K562 (cell line): Measurements from ENCODE around the gene MAN2A1. TPM values are rescaled to one million over a fixed set of nuclear protein-coding genes. Genes with fewer than 3 reads are reported as not detected.

Source experiments
- ATAC-seq: fragments of 200-7000 bp; cut with Tn5 transposase; 3 replicates; pipeline ENCODE4 v1.9.1; 2020; ENCODE audit warnings: moderate library complexity
- BruUV-seq: library from RNA; stranded (reverse); fragments of 400-500 nt; replicated peaks from 2 replicates; lab custom pipeline; 2021; lab: Mats Ljungman, UMichigan
- CTCF ChIA-PET: fragments of 300-600 bp; formaldehyde crosslinking; extraction: SDS; loops from one replicate; lab custom pipeline; 2021; ENCODE audit warnings: low intra/inter-chr PET ratio; lab: Yijun Ruan, JAX
- POLR2A ChIA-PET: fragments of 300-600, 350-650 bp; sonication (Branson Sonifier 250); formaldehyde crosslinking; extraction: SDS; loops from one replicate; lab custom pipeline; 2021; ENCODE audit warnings: antibody characterized with exemption, inconsistent platforms; lab: Yijun Ruan, JAX
- DNase-seq, 4 experiments: peaks; one replicate each; pipeline versions ENCODE4 v3.0.0 to v3.0.0-alpha.2; 2011 to 2018; ENCODE audit warnings: low spot score in 3 of 4, mixed read lengths in 3 of 4; ENCODE audit errors: extremely low read depth in 1 of 4
- FAIRE-seq: peaks from 2 replicates; lab custom pipeline; 2011; peaks lifted over from hg19 to GRCh38; lab: Jason Lieb, UNC
- H2AFZ ChIP-seq: 2 replicates; pipeline ENCODE4 v1.6.0; 2011; ENCODE audit warnings: low read depth, low read length, control low read depth, inconsistent platforms
- H3K27ac ChIP-seq: fragments of 200-600 bp; 3 replicates; pipeline ENCODE4 v1.8.0; 2011; ENCODE audit warnings: low read depth, mild to moderate bottlenecking, control low read depth, inconsistent platforms, low read length, moderate library complexity, mixed read lengths; ENCODE audit errors: extremely low read depth
- H3K27me3 ChIP-seq, 2 experiments: fragments of 300-600 bp in 1 of 2; 2 replicates in 1 of 2; 3 replicates in 1 of 2; pipeline versions ENCODE4 v1.6.0 to v1.8.0; 2011; ENCODE audit warnings: inconsistent platforms in 2 of 2, low read length in 2 of 2, mild to moderate bottlenecking in 1 of 2, mixed read lengths in 1 of 2, moderate library complexity in 1 of 2; ENCODE audit not compliant: control insufficient read depth in 2 of 2, insufficient read depth in 2 of 2
- H3K36me3 ChIP-seq: fragments of 300-600 bp; 3 replicates; pipeline ENCODE4 v1.8.0; 2011; ENCODE audit warnings: mild to moderate bottlenecking, low read length, inconsistent platforms; ENCODE audit not compliant: control insufficient read depth, insufficient read depth
- H3K4me1 ChIP-seq, 2 experiments: fragments of 200-600 bp in 1 of 2; replicated peaks in 1 of 2; 2 replicates in 1 of 2; 3 replicates in 1 of 2; pipeline versions ENCODE4 v1.5.1 to v1.8.0; 2011; ENCODE audit warnings: inconsistent platforms in 2 of 2, low read length in 2 of 2, mild to moderate bottlenecking in 1 of 2, mixed read lengths in 1 of 2, moderate library complexity in 1 of 2; ENCODE audit not compliant: control insufficient read depth in 2 of 2, insufficient read depth in 2 of 2
- H3K4me2 ChIP-seq: 2 replicates; pipeline ENCODE4 v1.6.1; 2011; ENCODE audit warnings: low read length, control low read depth, inconsistent platforms, mixed read lengths; ENCODE audit not compliant: insufficient read depth
- H3K4me3 ChIP-seq: fragments of 200-600 bp; sonication (generic), shearing (Covaris generic); 2 replicates; pipeline ENCODE4 v1.5.1; 2016; ENCODE audit warnings: control low read depth, inconsistent platforms
- H3K79me2 ChIP-seq: fragments of 200-600 bp; 3 replicates; pipeline ENCODE4 v1.8.0; 2011; ENCODE audit warnings: low read length, inconsistent platforms; ENCODE audit not compliant: control insufficient read depth, insufficient read depth
- H3K9ac ChIP-seq, 2 experiments: 2 replicates each; pipeline versions ENCODE4 v1.6.0 to v1.6.1; 2011; ENCODE audit warnings: low read depth in 2 of 2, low read length in 2 of 2, control low read depth in 1 of 2, inconsistent platforms in 1 of 2, mild to moderate bottlenecking in 1 of 2, mixed read lengths in 1 of 2; ENCODE audit not compliant: insufficient read depth in 1 of 2
- H3K9me1 ChIP-seq: one replicate; pipeline ENCODE4 v1.6.0; 2011; ENCODE audit warnings: inconsistent platforms, mild to moderate bottlenecking, low read length, moderate library complexity; ENCODE audit not compliant: control insufficient read depth, insufficient read depth
- H3K9me3 ChIP-seq: replicated peaks from 2 replicates; pipeline ENCODE4 v1.5.1; 2011; ENCODE audit warnings: low read depth, low read length, inconsistent platforms; ENCODE audit not compliant: control insufficient read depth, insufficient read depth
- H4K20me1 ChIP-seq: replicated peaks from 2 replicates; pipeline ENCODE4 v1.6.1; 2011; ENCODE audit warnings: low read length, inconsistent platforms, mixed read lengths; ENCODE audit not compliant: control insufficient read depth, insufficient read depth
- ARID2 ChIP-seq: fragments of 450-650 bp; IDR thresholded peaks from 2 replicates; pipeline ENCODE4 v1.6.1; 2017; ENCODE audit warnings: antibody characterized with exemption, mild to moderate bottlenecking
- BRD9 ChIP-seq: fragments of 450-650 bp; IDR thresholded peaks from 2 replicates; pipeline ENCODE4 v1.6.1; 2018; ENCODE audit warnings: low read depth; ENCODE audit not compliant: partially characterized antibody
- FOS ChIP-seq: IDR thresholded peaks from 3 replicates; pipeline ENCODE4 v1.6.1; 2011; ENCODE audit not compliant: insufficient read length; ENCODE audit errors: extremely low read depth
- GATAD2B ChIP-seq: fragments of 450-650 bp; IDR thresholded peaks from 2 replicates; pipeline ENCODE4 v1.6.1; 2017; ENCODE audit warnings: mild to moderate bottlenecking, borderline replicate concordance
- ILF3 ChIP-seq: fragments of 450-650 bp; IDR thresholded peaks from 2 replicates; pipeline ENCODE4 v1.6.1; 2018; ENCODE audit warnings: antibody characterized with exemption, mild to moderate bottlenecking, moderate library complexity, borderline replicate concordance
- PHF8 ChIP-seq: fragments of 200-600 bp; sonication (generic); IDR thresholded peaks from 2 replicates; pipeline ENCODE4 v1.6.1; 2012; ENCODE audit warnings: mixed run types, mild to moderate bottlenecking, inconsistent platforms, low read length, moderate library complexity, borderline replicate concordance
- RB1 ChIP-seq: fragments of 450-650 bp; IDR thresholded peaks from 2 replicates; pipeline ENCODE4 v1.6.1; 2017; ENCODE audit warnings: low read depth, mild to moderate bottlenecking
- RBM15 ChIP-seq: fragments of 200-400 bp; formaldehyde crosslinking; IDR thresholded peaks from 2 replicates; pipeline ENCODE4 v1.6.1; 2018; ENCODE audit warnings: mild to moderate bottlenecking, low read length, moderate library complexity; ENCODE audit not compliant: insufficient read depth
- SMAD4 ChIP-seq: fragments of 250-450 bp; sonication (Bioruptor Pico); conservative IDR thresholded peaks from 2 replicates; pipeline ENCODE4 v1.8.0; 2021; ENCODE audit warnings: inconsistent platforms, mild to moderate bottlenecking, moderate library complexity
- SMARCC2 ChIP-seq: fragments of 450-650 bp; IDR thresholded peaks from 2 replicates; pipeline ENCODE4 v1.6.1; 2017; ENCODE audit warnings: antibody characterized with exemption, moderate library complexity, mild to moderate bottlenecking, low read depth
- XRCC4 ChIP-seq: IDR thresholded peaks from one replicate; pipeline ENCODE4 v1.6.1; 2011; ENCODE audit not compliant: insufficient read depth, insufficient read length; ENCODE audit errors: extremely low read depth
- ZC3H8 ChIP-seq: fragments of 450-650 bp; IDR thresholded peaks from 2 replicates; pipeline ENCODE4 v1.6.1; 2017
- ZNF12 ChIP-seq: sonication (generic); formaldehyde crosslinking; IDR thresholded peaks from 2 replicates; pipeline ENCODE4 v1.4.0; 2020; ENCODE audit warnings: mild to moderate bottlenecking, missing genetic modification reagents
- ZNF586 ChIP-seq: fragments of 450-650 bp; formaldehyde crosslinking; conservative IDR thresholded peaks from 2 replicates; pipeline ENCODE4 v1.4.0; 2020; ENCODE audit warnings: mild to moderate bottlenecking, moderate library complexity
- ZNF766 ChIP-seq: fragments of 200-800 bp; sonication (Bioruptor generic); conservative IDR thresholded peaks from 2 replicates; pipeline ENCODE4 v1.6.1; 2016; ENCODE audit warnings: missing genetic modification characterization, missing compliant biosample characterization
- in situ Hi-C: fragments of 300-500 bp; cut with MboI; formaldehyde crosslinking; loops from 4 replicates; pipeline ENCODE4 v1.15.0; 2018; ENCODE audit warnings: inconsistent platforms, mixed read lengths
- intact Hi-C: fragments of 100-400 bp; cut with micrococcal nuclease; formaldehyde crosslinking; loops from 2 replicates; pipeline ENCODE4 v1.14.2; 2022
- polyA plus RNA-seq, 8 experiments: library from polyadenylated mRNA; depleted of rRNA in 4 of 8; stranded (reverse) in 5 of 8; unstranded in 3 of 8; fragments of >200 nt; fragmentation: Nextera tagmentation in 2 of 8; fragmentation: Illumina TruSeq in 1 of 8; extraction: Ambion mirVana in 2 of 8; extraction: Trizol in 1 of 8; gene quantifications; 2 replicates each; pipeline versions ENCODE4 v1.2.1 to v1.2.3, GENCODE V29; 2011 to 2014; ENCODE audit warnings: inconsistent platforms in 1 of 8, missing spikeins in 1 of 8
- total RNA-seq, 7 experiments: library from RNA; depleted of rRNA in 6 of 7; stranded (reverse); fragments of >200 nt in 6 of 7; fragmentation: Illumina TruSeq in 2 of 7; extraction: Trizol in 2 of 7; gene quantifications; 2 replicates each; pipeline versions ENCODE4 v1.2.1 to v1.2.3, GENCODE V29; 2011 to 2021; ENCODE audit warnings: low replicate concordance in 1 of 7
- TF ChIP-seq, protein P1 (sequence below), 2 experiments: fragments of 450-650 bp in 1 of 2; sonication (generic) in 1 of 2; formaldehyde crosslinking; conservative IDR thresholded peaks; 2 replicates each; pipeline versions ENCODE4 v1.4.0 to v1.8.1; 2020 to 2022; ENCODE audit warnings: mild to moderate bottlenecking in 1 of 2, missing genetic modification reagents in 1 of 2

The MAN2A1 gene
- total and polyA plus RNA-seq, 9 of the 15 experiments (the other 6 are each of a cell fraction or from before 2014, with no cell fraction given) = 5.2 to 32.0 (median 19.8) TPM

DNA sequence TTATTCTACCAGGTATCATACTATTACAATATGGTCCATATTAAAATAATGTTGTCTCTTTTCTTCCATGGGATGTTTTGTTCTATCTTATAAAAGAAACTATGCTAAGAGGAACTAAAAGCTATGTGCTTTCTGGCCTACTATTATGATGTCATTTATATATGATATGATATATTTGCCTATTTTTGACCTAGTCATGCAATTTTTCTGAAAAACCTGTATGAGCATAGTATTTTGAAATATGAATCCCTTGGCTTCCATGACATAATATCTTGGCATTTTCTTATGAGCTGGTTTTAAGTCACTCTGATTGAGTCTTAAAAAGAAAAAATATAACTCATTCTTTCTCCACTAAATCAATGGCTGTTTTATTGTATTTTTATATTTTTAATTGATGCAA lies 60.7 kb downstream of the MAN2A1 start:
- no peaks in the 10 kb centered on the region for H3K27me3 ChIP-seq
- no peaks in the 10 kb centered on the region for H3K36me3 ChIP-seq
- in situ Hi-C loops (no loop called here), intact Hi-C loops (no loop called here)
- H3K27ac ChIP-seq = no peak overlapping the region
- H3K4me3 ChIP-seq = no peak overlapping the region
- H3K4me2 ChIP-seq = no peak overlapping the region
- H3K4me1 ChIP-seq = no peaks in the 10 kb centered on the region
- TF ChIP-seq RB1 = no peak
- no peak for TF ChIP-seq ZNF12 (CRISPR knock-in tag)
- no peak for TF ChIP-seq FOS
- TF ChIP-seq PHF8 = no peak
- no peak for TF ChIP-seq SMAD4 (CRISPR knock-in tag)
- TF ChIP-seq GATAD2B = no peak
- no peak for TF ChIP-seq XRCC4
- no peak for TF ChIP-seq ARID2
- no peak for TF ChIP-seq SMARCC2
- no peak for TF ChIP-seq BRD9
- TF ChIP-seq ILF3 = no peak
- TF ChIP-seq ZNF766 = no peak
- TF ChIP-seq ZNF586 (CRISPR knock-in tag) = no peak
- TF ChIP-seq, protein P1, sequence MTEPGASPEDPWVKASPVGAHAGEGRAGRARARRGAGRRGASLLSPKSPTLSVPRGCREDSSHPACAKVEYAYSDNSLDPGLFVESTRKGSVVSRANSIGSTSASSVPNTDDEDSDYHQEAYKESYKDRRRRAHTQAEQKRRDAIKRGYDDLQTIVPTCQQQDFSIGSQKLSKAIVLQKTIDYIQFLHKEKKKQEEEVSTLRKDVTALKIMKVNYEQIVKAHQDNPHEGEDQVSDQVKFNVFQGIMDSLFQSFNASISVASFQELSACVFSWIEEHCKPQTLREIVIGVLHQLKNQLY (CRISPR knock-in tag; conservative IDR thresholded peaks at IDR 0.05) = no peak
- TF ChIP-seq RBM15 = no peak
- no peak for TF ChIP-seq ZC3H8
- TF ChIP-seq, all 486 proteins: peak for 0
- Histone ChIP-seq H4K20me1 (no peaks in the 10 kb centered on the region), H3K9me1 (no peaks in the 10 kb centered on the region), H3K9ac (no peak overlapping the region), H3K79me2 (peaks cover 7% of the 10 kb centered on the region; the same call in 1 of the 3 replicates), H2AFZ (no peak overlapping the region), H3K9me3 (no peaks in the 10 kb centered on the region)
- BruUV-seq = no TSS peak
- ChIA-PET POLR2A (no interaction called here), CTCF (no interaction called here)
- DNase-seq = no peak
- no peak for FAIRE-seq
- no peak for ATAC-seq
